Esophagus squamous epithelium (tissue), 4 donors: ENCODE results near the gene NELL1.

Experiments
- POLR2A ChIP-seq, 4 donors: fragments of 450-650 bp; IDR thresholded peaks; one replicate each; pipeline ENCODE4 v1.6.1; 2017; ENCODE audit warnings: antibody characterized with exemption in 4 of 4, mild to moderate bottlenecking in 4 of 4, moderate library complexity in 3 of 4
- TF ChIP-seq, protein P1 (sequence below), 6 experiments: fragments of 450-650 bp in 4 of 6; fragments of 200-600 bp in 2 of 6; sonication (generic) in 2 of 6; IDR thresholded peaks; one replicate each; pipeline ENCODE4 v1.5.1; 2016 to 2019; ENCODE audit warnings: antibody characterized with exemption in 6 of 6, mild to moderate bottlenecking in 4 of 6, moderate library complexity in 4 of 6

DNA sequence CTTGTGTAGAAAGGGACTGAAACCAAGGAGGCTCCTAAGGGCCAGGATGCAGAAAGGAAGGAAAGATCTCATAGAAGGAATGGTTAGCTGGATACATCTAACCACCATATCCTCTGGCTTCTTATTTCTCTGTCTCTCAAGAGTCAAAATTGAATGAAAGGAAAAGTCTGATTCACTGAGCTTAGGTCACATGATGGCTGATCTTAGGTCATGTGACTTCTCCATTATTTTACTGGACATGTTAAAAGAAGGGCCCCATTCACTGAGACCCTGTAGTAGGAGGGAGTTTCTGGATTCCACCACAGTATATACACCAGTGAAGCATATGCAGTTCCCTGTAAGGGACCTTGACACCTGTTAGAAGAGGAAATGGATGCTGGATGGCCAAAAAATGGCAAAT is 516.6 kb downstream of the NELL1 start:
- TF ChIP-seq, protein P1, sequence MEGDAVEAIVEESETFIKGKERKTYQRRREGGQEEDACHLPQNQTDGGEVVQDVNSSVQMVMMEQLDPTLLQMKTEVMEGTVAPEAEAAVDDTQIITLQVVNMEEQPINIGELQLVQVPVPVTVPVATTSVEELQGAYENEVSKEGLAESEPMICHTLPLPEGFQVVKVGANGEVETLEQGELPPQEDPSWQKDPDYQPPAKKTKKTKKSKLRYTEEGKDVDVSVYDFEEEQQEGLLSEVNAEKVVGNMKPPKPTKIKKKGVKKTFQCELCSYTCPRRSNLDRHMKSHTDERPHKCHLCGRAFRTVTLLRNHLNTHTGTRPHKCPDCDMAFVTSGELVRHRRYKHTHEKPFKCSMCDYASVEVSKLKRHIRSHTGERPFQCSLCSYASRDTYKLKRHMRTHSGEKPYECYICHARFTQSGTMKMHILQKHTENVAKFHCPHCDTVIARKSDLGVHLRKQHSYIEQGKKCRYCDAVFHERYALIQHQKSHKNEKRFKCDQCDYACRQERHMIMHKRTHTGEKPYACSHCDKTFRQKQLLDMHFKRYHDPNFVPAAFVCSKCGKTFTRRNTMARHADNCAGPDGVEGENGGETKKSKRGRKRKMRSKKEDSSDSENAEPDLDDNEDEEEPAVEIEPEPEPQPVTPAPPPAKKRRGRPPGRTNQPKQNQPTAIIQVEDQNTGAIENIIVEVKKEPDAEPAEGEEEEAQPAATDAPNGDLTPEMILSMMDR (IDR thresholded peaks at IDR 0.05), result no peak
- TF ChIP-seq POLR2A (IDR thresholded peaks at IDR 0.05), result no peak
